GM10266 (cell line): Measurements from ENCODE around the gene PDGFRB.

Experiments used
- DNase-seq: peaks from one replicate; pipeline ENCODE4 v3.0.0; 2012; ENCODE audit errors: extremely low spot score
- TF ChIP-seq, protein P1 (sequence below): IDR thresholded peaks from 2 replicates; pipeline ENCODE4 v1.5.1; 2012; ENCODE audit warnings: mild to moderate bottlenecking, low read depth; ENCODE audit not compliant: control insufficient read depth, insufficient read depth; ENCODE audit errors: missing control alignments

Gene PDGFRB

DNA sequence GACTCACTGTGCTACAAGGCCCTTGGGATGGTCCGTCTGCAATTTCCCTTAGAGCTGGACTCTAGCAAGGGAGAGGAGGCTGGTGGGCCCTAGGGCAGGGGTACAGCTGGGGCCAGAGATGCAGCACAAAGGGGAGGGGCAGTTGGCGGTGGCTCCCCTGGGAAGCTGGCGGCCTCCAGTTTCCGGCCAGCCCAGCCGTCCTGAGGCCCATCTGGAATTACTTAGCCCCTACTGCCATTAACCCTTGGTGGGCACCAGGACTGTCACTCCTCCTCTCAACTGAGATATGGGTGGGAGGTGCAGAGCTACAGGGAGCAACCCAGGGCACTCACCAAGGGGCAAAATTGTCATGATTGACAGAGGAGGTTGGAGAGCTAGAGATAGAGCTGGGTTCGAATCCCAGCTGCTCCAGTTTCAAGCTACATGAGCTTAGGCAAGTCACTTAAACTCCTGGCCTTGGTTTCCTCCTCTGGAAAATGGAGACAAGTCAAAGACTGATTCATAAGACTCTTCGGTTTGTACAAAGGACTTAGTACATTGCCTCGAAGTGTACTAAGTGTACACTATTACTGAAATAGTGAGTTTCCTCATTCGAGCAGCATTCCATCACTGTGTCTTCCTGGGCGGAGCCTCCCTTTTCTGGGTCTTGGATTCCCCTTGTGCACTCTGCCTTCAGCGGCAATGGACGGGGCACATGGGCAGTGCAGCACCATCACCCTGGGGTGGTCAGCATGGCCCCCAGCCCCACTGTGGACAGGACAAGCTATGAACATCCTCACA lies 2.7 kb upstream of the PDGFRB start:
- TF ChIP-seq, protein P1, sequence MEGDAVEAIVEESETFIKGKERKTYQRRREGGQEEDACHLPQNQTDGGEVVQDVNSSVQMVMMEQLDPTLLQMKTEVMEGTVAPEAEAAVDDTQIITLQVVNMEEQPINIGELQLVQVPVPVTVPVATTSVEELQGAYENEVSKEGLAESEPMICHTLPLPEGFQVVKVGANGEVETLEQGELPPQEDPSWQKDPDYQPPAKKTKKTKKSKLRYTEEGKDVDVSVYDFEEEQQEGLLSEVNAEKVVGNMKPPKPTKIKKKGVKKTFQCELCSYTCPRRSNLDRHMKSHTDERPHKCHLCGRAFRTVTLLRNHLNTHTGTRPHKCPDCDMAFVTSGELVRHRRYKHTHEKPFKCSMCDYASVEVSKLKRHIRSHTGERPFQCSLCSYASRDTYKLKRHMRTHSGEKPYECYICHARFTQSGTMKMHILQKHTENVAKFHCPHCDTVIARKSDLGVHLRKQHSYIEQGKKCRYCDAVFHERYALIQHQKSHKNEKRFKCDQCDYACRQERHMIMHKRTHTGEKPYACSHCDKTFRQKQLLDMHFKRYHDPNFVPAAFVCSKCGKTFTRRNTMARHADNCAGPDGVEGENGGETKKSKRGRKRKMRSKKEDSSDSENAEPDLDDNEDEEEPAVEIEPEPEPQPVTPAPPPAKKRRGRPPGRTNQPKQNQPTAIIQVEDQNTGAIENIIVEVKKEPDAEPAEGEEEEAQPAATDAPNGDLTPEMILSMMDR: no peak
- DNase-seq: no peak

DNA sequence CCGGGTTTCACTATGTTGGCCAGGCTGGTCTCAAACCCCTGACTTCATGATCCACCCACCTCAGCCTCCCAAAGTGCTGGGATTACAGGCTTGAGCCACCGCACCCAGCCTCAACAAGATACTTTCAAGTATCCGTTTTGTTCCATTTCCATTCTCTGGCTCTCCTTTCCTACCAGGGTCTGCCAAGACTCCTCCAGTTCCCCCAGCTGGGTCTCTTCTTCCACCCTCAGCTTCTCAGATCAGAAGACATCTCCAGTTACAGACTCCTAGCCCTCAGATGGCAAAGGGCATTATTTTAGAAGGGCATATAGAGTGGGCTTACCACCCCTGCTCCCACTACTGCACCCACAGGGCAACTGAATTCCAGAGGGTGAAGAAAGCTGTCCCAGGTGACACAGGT lies 1.5 kb upstream of the PDGFRB start:
- TF ChIP-seq, protein P1: no peak
- no peak for DNase-seq

DNA sequence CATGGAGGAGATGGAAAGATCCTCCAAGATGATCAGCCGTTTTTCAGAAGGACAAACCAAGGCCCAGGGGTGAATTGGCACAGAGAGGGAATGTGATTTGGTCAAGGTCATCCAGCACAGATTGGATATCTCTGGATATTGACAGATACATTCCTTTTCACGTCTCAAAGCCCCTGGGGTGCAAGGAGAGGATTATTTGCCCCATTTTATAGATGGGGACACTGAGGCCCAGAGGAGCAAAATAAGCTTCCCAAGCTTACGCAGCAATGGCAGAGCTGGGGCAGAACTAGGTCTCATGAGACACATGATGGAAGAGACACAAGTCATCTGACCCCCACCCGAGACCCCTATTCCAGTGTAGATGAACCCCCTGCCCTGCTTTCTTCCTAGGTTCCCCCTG lies 895 bp upstream of the PDGFRB start:
- TF ChIP-seq, protein P1: no peak

DNA sequence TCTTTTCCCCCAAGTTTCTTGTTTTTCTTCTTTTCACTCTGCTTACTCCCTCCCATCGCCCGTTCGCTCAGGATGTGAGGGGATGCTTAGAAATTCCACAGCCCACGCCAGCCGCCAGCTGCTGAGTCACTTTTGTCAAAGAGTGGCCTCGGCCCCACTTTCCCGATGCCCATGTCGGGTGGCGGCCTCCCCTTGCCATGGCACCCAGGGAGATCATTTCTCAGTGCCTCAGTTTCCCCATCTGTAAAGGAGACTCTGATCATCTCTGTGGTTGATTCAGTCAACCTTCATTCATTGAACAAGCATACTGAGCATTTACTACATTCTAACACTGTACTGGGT lies 353 bp upstream of the PDGFRB start:
- TF ChIP-seq, protein P1: no peak
- no peak for DNase-seq

More for the DNA sequence above, 895 bp upstream of the PDGFRB start:
- no peak for DNase-seq

DNA sequence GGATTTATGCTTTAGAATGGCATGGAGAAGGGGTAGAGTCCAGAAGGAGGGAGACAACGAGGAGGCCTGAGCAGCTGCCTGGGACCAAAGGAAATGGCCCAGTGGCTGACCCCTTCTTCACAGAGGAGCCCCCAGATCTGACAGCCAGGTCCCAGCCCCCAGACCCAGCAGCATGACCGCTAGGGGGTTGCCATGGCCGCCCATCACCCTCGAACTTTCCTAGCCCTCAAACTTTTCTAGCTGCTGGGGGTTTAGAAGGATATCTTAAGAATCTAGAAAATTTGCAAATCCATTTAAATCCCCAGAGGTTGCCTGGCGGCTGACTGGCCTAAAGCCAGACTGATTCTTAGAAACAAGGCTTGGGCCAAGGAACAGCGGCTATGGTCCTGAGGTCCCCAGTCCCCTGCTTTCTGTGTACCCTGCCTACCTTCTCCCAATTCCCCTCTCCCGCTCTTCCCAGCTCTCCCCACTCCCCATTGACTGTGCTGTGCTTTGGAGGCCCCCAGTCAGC lies 972 bp downstream of the PDGFRB start:
- TF ChIP-seq, protein P1: no peak
- no peak for DNase-seq

DNA sequence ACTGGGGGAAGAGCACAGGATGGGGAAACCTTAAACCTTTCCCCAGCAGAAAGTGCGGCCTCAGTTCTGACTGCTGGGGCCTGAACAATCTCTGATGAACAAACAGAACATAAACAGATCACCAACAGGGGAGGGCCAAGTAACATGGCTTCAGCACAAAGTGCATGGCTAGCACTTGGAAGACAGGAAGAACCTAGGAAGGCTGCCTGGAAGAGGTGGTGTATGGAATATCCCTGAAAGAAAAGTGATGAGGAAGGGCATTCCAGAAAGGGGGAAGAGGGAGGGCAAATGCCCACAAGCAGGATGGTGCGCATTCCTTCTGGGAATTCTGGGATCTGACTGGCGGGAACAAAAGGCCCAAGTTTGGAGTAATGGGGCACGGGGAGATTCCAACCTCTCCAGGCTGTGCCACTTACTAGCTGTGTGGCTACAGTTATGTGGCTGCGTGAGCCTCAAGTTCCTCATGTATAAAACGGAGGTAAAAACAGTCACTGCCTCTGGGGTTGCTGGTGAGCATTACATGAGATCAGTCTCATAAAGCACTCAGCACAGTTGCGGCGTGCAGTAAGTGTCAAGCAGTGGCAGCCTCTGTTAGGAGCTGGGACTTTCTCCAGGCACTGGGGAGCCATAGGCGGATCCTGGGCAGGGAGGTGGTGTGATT lies 1.6 kb downstream of the PDGFRB start:
- DNase-seq: peak; percentile 51
- TF ChIP-seq, protein P1: no peak

DNA sequence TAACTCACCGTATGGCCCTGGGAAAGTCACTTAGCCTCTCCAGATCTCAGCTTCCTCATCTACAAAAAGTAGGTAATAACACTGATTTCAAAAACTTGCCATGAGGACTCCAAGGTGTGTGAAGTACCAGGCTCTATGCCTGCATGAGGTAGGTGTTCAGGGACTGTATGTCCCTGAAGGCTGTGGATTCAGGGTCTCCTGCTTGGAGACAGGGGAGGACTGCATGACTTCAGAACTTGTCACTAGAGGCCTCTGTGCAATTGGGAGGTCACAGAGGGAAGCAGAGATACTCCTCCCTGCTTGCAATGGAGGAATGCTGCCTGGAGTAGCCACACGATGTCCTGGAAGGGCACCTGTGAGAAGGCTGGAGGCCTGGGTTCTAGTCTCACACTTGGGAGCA lies 2.2 kb downstream of the PDGFRB start:
- TF ChIP-seq, protein P1: no peak
- no peak for DNase-seq
